Kidney (tissue), 14 donors: ENCODE data around the gene RAP1GDS1. TPM values are rescaled to one million over a fixed set of nuclear protein-coding genes. Genes with fewer than 3 reads are reported as not detected.

ENCODE experiments used
- DNase-seq, 5 donors: peaks; one replicate each; pipeline ENCODE4 v3.0.0-alpha.2; 2013 to 2020
- FAIRE-seq: peaks from 2 replicates; lab custom pipeline; 2012; peaks lifted over from hg19 to GRCh38; lab: Jason Lieb, UNC
- H3K27ac ChIP-seq, 2 donors: one replicate each; pipeline ENCODE4 v1.7.0; 2013; ENCODE audit warnings: low read depth in 2 of 2, low read length in 2 of 2, inconsistent platforms in 1 of 2
- H3K27me3 ChIP-seq: one replicate; pipeline ENCODE4 v1.7.1; 2013; ENCODE audit warnings: low read length, inconsistent platforms; ENCODE audit not compliant: control insufficient read depth, insufficient read depth
- H3K36me3 ChIP-seq, 3 donors: one replicate each; pipeline versions ENCODE4 v1.7.0 to v1.7.1; 2013; ENCODE audit warnings: low read length in 3 of 3, control low read depth in 1 of 3, inconsistent platforms in 1 of 3; ENCODE audit not compliant: insufficient read depth in 3 of 3, control insufficient read depth in 2 of 3
- H3K4me1 ChIP-seq, 3 donors: one replicate each; pipeline versions ENCODE4 v1.7.0 to v1.7.1; 2013; ENCODE audit warnings: low read length in 3 of 3, inconsistent platforms in 1 of 3, low read depth in 1 of 3; ENCODE audit not compliant: control insufficient read depth in 2 of 3, insufficient read depth in 2 of 3
- H3K4me3 ChIP-seq, 3 donors: one replicate each; pipeline versions ENCODE4 v1.7.0 to v1.8.1; 2013; ENCODE audit warnings: low read length in 3 of 3, control low read depth in 1 of 3, inconsistent platforms in 1 of 3
- H3K9ac ChIP-seq, 3 donors: one replicate each; pipeline versions ENCODE4 v1.7.0 to v1.7.1; 2013; ENCODE audit warnings: low read length in 3 of 3, control low read depth in 1 of 3, inconsistent platforms in 1 of 3
- H3K9me3 ChIP-seq, 3 donors: one replicate each; pipeline versions ENCODE4 v1.7.0 to v1.7.1; 2013; ENCODE audit warnings: low read length in 3 of 3, control low read depth in 1 of 3, inconsistent platforms in 1 of 3; ENCODE audit not compliant: control insufficient read depth in 2 of 3, insufficient read depth in 1 of 3
- CTCF ChIP-seq: IDR thresholded peaks from 3 replicates; pipeline ENCODE4 v1.5.1; 2012; ENCODE audit warnings: mild to moderate bottlenecking, moderate library complexity, borderline replicate concordance; ENCODE audit not compliant: insufficient read depth; ENCODE audit errors: extremely low read depth
- intact Hi-C: fragments of 100-400 bp; cut with DNase I; formaldehyde crosslinking; loops from one replicate; pipeline ENCODE4 v1.11.1; 2022
- polyA plus RNA-seq: library from polyadenylated mRNA; stranded (reverse); fragments of 350-450 nt; fragmentation: Illumina TruSeq; extraction: RNeasy Lipid Tissue Mini Kit (QIAGEN cat#74804); gene quantifications from one replicate; pipeline ENCODE4 v1.2.3, GENCODE V29; 2014; ENCODE audit warnings: low read depth, low replicate concordance; ENCODE audit not compliant: insufficient read depth
- total RNA-seq: library from RNA; stranded (reverse); fragmentation: NEBNext Ultra II Directional; extraction: Animal tissue kit (Norgen Biotek cat#: 25700); gene quantifications from one replicate; pipeline ENCODE4 v1.2.1, GENCODE V29; 2021
- donor health status: control.
- donor health status: control.
- donor health status: control.
- donor health status: control.
- donor health status: control.
- donor health status: DM: yes; HTN: yes; CAD: no.
- donor health status: Normal renal cell carcinoma (clear cell type).

Gene RAP1GDS1
- total and polyA plus RNA-seq, 2 donors from 2014 or later = 23.0 to 42.2 TPM

GRCh38 chr4:98275145-98275544, 14.0 kb downstream of the RAP1GDS1 start:
- Histone ChIP-seq H3K36me3 (no peaks in the 10 kb centered on the region), H3K27ac (no peak overlapping the region), H3K4me3 (no peak overlapping the region), H3K27me3 (no peaks in the 10 kb centered on the region), H3K9me3 (no peaks in the 10 kb centered on the region), H3K4me1 (no peaks in the 10 kb centered on the region), H3K9ac (no peak overlapping the region)
- DNase-seq (no peak), FAIRE-seq (no peak)
- intact Hi-C loops = no loop called here
- TF ChIP-seq CTCF = no peak

GRCh38 chr4:98283219-98284189, 22.3 kb downstream of the RAP1GDS1 start:
- Histone ChIP-seq H3K4me3 (no peak overlapping the region), H3K9ac (no peak overlapping the region), H3K9me3 (no peaks in the 10 kb centered on the region), H3K4me1 (no peaks in the 10 kb centered on the region), H3K27me3 (no peaks in the 10 kb centered on the region), H3K36me3 (no peaks in the 10 kb centered on the region), H3K27ac (no peak overlapping the region)
- no peak for TF ChIP-seq CTCF
- intact Hi-C loops = no loop called here
- FAIRE-seq (no peak), DNase-seq (no peak)

- DNase-seq = peak in 3 of 5 donors; percentile 24 to 43 (median 39)
- TF ChIP-seq CTCF = no peak
- Histone ChIP-seq H3K27ac (no peak overlapping the region), H3K9ac (no peak overlapping the region), H3K4me3 (no peak overlapping the region), H3K27me3 (no peaks in the 10 kb centered on the region), H3K9me3 (no peaks in the 10 kb centered on the region), H3K4me1 (no peaks in the 10 kb centered on the region), H3K36me3 (no peaks in the 10 kb centered on the region)
- no peak for FAIRE-seq
- intact Hi-C loops = no loop called here
These were observed 23.5 kb downstream of the RAP1GDS1 start for GRCh38 chr4:98284640-98285046.
